Stimulated activated CD8-positive, alpha-beta memory T cell treated with anti-CD3 and anti-CD28 coated beads, Interleukin-4, amount 100 ng/mL, for 4 hours (primary cell): ENCODE data around the gene POU4F2.
"Not testable (repeated sequence)": the region's sequence is repeated elsewhere in the genome, so short reads cannot be mapped to it uniquely, and the experiment has no call there.

Experiments used
- DNase-seq, 2 donors: peaks; one replicate each; pipeline ENCODE4 v3.0.0-alpha.2; 2020; ENCODE audit warnings: low read depth in 2 of 2, low spot score in 1 of 2

POU4F2 gene

DNA sequence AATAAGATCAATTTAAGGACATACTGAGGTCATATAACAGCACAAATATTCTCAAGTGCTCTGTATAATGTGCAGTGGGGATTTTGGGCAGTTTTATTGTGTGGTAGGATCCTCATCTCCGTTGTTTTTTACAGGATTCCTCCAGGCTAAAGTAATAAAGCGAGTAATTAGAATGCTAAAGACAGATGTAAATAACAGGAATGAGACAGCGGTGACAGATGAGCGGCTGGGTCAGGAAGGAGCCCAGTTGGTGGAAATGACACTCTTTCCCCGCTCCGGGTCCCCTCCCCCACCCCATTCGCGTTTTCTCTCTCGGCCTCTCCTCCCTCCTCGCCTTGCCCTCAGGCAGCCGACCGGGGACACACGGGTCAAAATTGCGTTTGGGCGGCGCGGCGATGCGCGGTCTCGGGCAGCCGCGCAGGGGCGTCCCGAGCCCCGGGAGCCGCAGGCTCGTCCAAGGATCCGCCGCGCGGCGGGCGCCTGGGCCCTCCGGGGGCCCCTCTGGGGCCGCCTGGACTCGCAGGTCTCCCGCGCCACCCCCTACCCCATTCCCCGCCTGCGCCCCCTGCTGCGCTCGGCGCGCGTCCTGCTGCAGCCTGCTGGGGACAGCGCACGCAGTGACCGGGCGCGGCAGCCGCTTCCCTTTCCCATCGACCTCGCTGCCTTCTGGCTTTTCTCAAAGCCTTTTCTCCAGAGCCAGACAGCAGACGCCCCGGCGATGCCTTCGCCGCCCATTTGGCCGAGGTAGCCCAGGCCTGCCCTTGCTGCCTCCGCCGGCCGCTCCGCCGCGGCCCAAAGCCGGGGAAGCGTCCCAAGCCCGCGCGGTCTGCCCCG, 16.2 kb downstream of the POU4F2 start:
- DNase-seq = no peak

DNA sequence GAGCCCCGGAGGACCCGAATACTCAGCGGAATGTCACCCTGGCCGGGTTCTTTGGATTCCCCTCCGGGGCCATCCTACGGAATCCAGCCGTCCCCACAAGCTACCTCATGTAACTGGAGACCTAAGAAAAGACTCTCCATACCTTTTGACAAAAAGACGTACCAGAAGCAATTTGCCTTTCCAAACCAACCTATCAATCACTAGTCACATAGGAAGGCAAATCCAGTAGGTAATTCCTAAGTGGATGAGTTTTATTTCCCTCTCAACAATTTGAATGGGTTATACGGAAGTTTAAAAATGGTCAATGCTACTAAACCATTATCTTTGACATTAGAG, 16.8 kb downstream of the POU4F2 start:
- DNase-seq = no peak

DNA sequence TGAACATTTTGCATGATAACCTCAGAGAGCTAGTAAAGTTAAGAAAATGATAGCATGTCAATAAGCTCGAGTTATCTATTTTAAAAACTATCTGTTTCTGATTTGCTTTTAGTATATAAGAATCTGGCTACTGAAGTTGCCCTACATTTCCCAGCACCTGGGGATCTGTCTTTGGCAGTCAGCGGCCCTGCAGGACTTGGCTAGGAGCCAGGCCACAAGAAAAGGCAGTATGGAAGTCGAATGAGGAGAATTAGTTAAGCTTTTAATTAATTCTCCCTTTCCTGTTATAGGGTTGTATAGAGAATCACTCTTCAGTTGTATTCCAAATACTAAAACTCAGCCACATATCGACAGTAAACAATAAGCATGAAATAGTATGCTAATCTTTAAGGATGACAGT, 22.7 kb downstream of the POU4F2 start:
- no peak for DNase-seq

DNA sequence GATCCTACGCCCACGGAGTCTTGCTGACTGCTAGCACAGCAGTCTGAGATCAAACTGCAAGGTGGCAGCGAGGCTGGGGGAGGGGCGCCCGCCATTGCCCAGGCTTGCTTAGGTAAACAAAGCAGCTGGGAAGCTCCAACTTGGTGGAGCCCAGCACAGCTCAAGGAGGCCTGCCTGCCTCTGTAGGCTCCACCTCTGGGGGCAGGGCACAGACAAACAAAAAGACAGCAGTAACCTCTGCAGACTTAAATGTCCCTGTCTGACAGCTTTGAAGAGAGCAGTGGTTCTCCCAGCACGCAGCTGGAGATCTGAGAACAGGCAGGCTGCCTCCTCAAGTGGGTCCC, 25.2 kb downstream of the POU4F2 start:
- DNase-seq = not testable (repeated sequence)

DNA sequence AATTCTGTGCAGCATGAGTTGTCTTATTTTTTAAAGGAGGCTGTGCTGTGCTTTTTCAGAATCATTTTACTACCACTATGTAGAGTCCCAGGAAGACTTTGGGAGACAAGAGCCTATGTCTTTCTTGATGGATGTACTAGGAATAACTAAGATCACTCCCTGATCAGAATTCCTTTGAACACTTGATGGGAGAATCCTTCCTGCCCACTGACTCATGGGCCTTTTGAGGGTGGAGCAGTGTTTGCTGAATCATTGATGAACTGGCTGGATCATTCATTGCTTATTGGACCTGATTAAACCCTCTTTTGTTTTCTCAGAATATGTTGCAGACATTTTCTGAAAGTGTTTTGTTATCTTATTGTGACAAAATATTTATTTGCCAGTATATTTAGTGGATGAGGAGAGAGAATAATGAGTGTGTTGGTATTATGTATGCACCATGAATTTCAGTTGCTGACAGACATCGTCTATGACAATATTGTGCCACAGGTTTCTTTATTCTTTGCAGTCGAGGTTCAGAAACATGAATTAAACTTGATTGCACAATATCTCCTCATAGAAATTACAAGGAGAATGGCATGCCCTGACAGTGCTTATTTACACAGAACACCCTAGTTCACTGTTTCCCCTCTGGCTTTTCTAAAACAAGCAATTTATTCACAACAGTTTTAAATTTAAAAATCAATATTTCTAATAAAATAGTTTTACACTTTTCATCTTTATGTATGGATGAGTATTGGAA, 36.3 kb downstream of the POU4F2 start:
- DNase-seq = no peak
